Adrenal gland (tissue), 5 donors: ENCODE measurements around the gene FIGNL2.

Experiments used
- CTCF ChIP-seq, 6 experiments: fragments of 450-650 bp in 4 of 6; fragments of 200-600 bp in 2 of 6; sonication (generic) in 1 of 6; IDR thresholded peaks; 1 replicate in 5 of 6; 2 replicates in 1 of 6; pipeline versions ENCODE4 v1.5.1 to v1.8.0; 2016 to 2021; ENCODE audit warnings: antibody characterized with exemption in 6 of 6, mild to moderate bottlenecking in 2 of 6, moderate library complexity in 1 of 6
- POLR2A ChIP-seq, 2 donors: fragments of 450-650 bp; IDR thresholded peaks; one replicate each; pipeline ENCODE4 v1.6.1; 2017; ENCODE audit warnings: antibody characterized with exemption in 2 of 2, mild to moderate bottlenecking in 2 of 2, moderate library complexity in 1 of 2
- donor health status: DM: no; HTN: no; CAD: no.

- TF ChIP-seq CTCF (IDR thresholded peaks at IDR 0.05) (no peak), POLR2A (IDR thresholded peaks at IDR 0.05) (no peak)
Measured at GRCh38 chr12:51812871-51813270, 35.6 kb downstream of the FIGNL2 start.
